ENCODE results near the gene KRTAP2-4. TPM values are rescaled to one million over a fixed set of nuclear protein-coding genes. Genes with fewer than 3 reads are reported as not detected.
A peak's percentile ranks its signal among the peaks of the same experiment; 100 is the strongest.
"Not testable (repeated sequence)": the region's sequence is repeated elsewhere in the genome, so short reads cannot be mapped to it uniquely, and the experiment has no call there.

Gene KRTAP2-4
- total and polyA plus RNA-seq, 4 experiments from 2014 or later, result not detected

GRCh38 chr17:41048441-41048840 lies 17.2 kb downstream of the KRTAP2-4 start:
- no peaks in the 10 kb centered on the region for H3K36me3 ChIP-seq (ENCODE audit: insufficient read depth, low read length)
- H3K27me3 ChIP-seq (ENCODE audit: insufficient read depth, low read length), result peaks cover 5% of the 10 kb centered on the region
- H3K27ac ChIP-seq (ENCODE audit: low read depth, low read length), result no peak overlapping the region
- ChIA-PET CTCF (ENCODE audit: partially characterized antibody) (no interaction called here), POLR2A (ENCODE audit: partially characterized antibody) (no interaction called here)
- peaks cover 0 to 7% (median 4%) of the 10 kb centered on the region in 8 donors for H3K9me3 Mint-ChIP-seq
- no peak overlapping the region for H3K4me3 ChIP-seq (ENCODE audit: low read length in 2 of 2)
- H3K9me3 ChIP-seq (ENCODE audit: control insufficient read depth in 1 of 2, low read length in 2 of 2), result peaks cover 0 to under 1% of the 10 kb centered on the region in 2 donors
- no peaks in the 10 kb centered on the region for H3K36me3 Mint-ChIP-seq
- no peak overlapping the region for H3K4me3 Mint-ChIP-seq
- intact Hi-C loops (cut with micrococcal nuclease), result no loop called here
- H3K27ac Mint-ChIP-seq, result no peak overlapping the region
- DNase-seq, result no peak
- H3K4me1 ChIP-seq (ENCODE audit: insufficient read depth, low read length), result no peaks in the 10 kb centered on the region
- peaks cover 0 to 5% (median 2%) of the 10 kb centered on the region in 4 donors for H3K4me1 Mint-ChIP-seq
- peaks cover 21 to 28% of the 10 kb centered on the region in 2 donors for H3K27me3 Mint-ChIP-seq

GRCh38 chr17:41046735-41047465 lies 18.8 kb downstream of the KRTAP2-4 start, which contains the start of gene KRTAP2-1:
Gene KRTAP2-1, minus strand, starts transcription at chr17:41047316. Its CDS starts 49 bp downstream, at chr17:41047267.
- CTCF ChIA-PET (ENCODE audit: partially characterized antibody); H3K27ac ChIP-seq (ENCODE audit: low read depth, low read length); H3K4me3 Mint-ChIP-seq; DNase-seq; H3K4me3 ChIP-seq (ENCODE audit: low read length in 2 of 2); H3K9me3 ChIP-seq (ENCODE audit: control insufficient read depth in 1 of 2, low read length in 2 of 2); H3K27me3 ChIP-seq (ENCODE audit: insufficient read depth, low read length); H3K36me3 Mint-ChIP-seq; H3K4me1 ChIP-seq (ENCODE audit: insufficient read depth, low read length); H3K27ac Mint-ChIP-seq; POLR2A ChIA-PET (ENCODE audit: partially characterized antibody); intact Hi-C loops (cut with micrococcal nuclease); H3K4me1 Mint-ChIP-seq; H3K36me3 ChIP-seq (ENCODE audit: insufficient read depth, low read length): not testable (repeated sequence)
- peaks cover 0 to 21% (median 9%) of the 10 kb centered on the region in 8 donors for H3K9me3 Mint-ChIP-seq
- peaks cover 21 to 28% of the 10 kb centered on the region in 2 donors for H3K27me3 Mint-ChIP-seq

GRCh38 chr17:41042953-41043352 lies 22.7 kb downstream of the KRTAP2-4 start:
- no peak overlapping the region for H3K27ac Mint-ChIP-seq
- no peak overlapping the region for H3K4me3 Mint-ChIP-seq
- peaks cover 0 to 2% (median 0%) of the 10 kb centered on the region in 4 donors for H3K4me1 Mint-ChIP-seq
- no peak for DNase-seq
- intact Hi-C loops (cut with micrococcal nuclease), result no loop called here
- Histone ChIP-seq H3K27ac (ENCODE audit: low read depth, low read length) (no peak overlapping the region), H3K4me1 (ENCODE audit: insufficient read depth, low read length) (no peaks in the 10 kb centered on the region), H3K9me3 (ENCODE audit: control insufficient read depth in 1 of 2, low read length in 2 of 2) (peaks cover 0 to 3% of the 10 kb centered on the region in 2 donors), H3K4me3 (ENCODE audit: low read length in 2 of 2) (no peak overlapping the region), H3K36me3 (ENCODE audit: insufficient read depth, low read length) (no peaks in the 10 kb centered on the region), H3K27me3 (ENCODE audit: insufficient read depth, low read length) (peaks cover 5% of the 10 kb centered on the region)
- peaks cover 0 to 21% (median 9%) of the 10 kb centered on the region in 8 donors for H3K9me3 Mint-ChIP-seq
- no peaks in the 10 kb centered on the region for H3K36me3 Mint-ChIP-seq
- ChIA-PET POLR2A (ENCODE audit: partially characterized antibody) (interaction anchor here (0.5 kb wide), 1 partner anchor 274 kb away, joined by 3 read pairs; no protein-coding TSS in a partner anchor), CTCF (ENCODE audit: partially characterized antibody) (no interaction called here)
- peaks cover 18 to 23% of the 10 kb centered on the region in 2 donors for H3K27me3 Mint-ChIP-seq

GRCh38 chr17:41040783-41041571 lies 24.7 kb downstream of the KRTAP2-4 start, which contains the start of gene KRTAP1-1:
Gene KRTAP1-1, minus strand, starts transcription at chr17:41041450. Its CDS starts 53 bp downstream, at chr17:41041397.
- H3K4me1 Mint-ChIP-seq; H3K36me3 ChIP-seq (ENCODE audit: insufficient read depth, low read length); H3K27me3 ChIP-seq (ENCODE audit: insufficient read depth, low read length); CTCF ChIA-PET (ENCODE audit: partially characterized antibody); H3K27ac ChIP-seq (ENCODE audit: low read depth, low read length); POLR2A ChIA-PET (ENCODE audit: partially characterized antibody); intact Hi-C loops (cut with micrococcal nuclease); H3K4me3 ChIP-seq (ENCODE audit: low read length in 2 of 2); H3K4me1 ChIP-seq (ENCODE audit: insufficient read depth, low read length); DNase-seq; H3K9me3 ChIP-seq (ENCODE audit: control insufficient read depth in 1 of 2, low read length in 2 of 2); H3K36me3 Mint-ChIP-seq; H3K4me3 Mint-ChIP-seq: not testable (repeated sequence)
- Mint-ChIP-seq H3K9me3 (peaks cover 0 to 21% (median 9%) of the 10 kb centered on the region in 8 donors), H3K27ac (peak within 1 kb of the TSS in 1 of 7 donors; percentile 20), H3K27me3 (peaks cover 13 to 17% of the 10 kb centered on the region in 2 donors)

GRCh38 chr17:41037853-41038350 lies 27.8 kb downstream of the KRTAP2-4 start:
- no peaks in the 10 kb centered on the region for H3K36me3 ChIP-seq (ENCODE audit: insufficient read depth, low read length)
- Mint-ChIP-seq H3K36me3 (no peaks in the 10 kb centered on the region), H3K4me1 (no peaks in the 10 kb centered on the region), H3K4me3 (no peak overlapping the region), H3K27ac (no peak overlapping the region), H3K9me3 (peaks cover 0 to 9% (median 3%) of the 10 kb centered on the region in 8 donors), H3K27me3 (peaks cover 4 to 11% of the 10 kb centered on the region in 2 donors)
- DNase-seq, result no peak
- H3K27me3 ChIP-seq (ENCODE audit: insufficient read depth, low read length), result no peaks in the 10 kb centered on the region
- ChIA-PET POLR2A (ENCODE audit: partially characterized antibody) (no interaction called here), CTCF (ENCODE audit: partially characterized antibody) (no interaction called here)
- no peaks in the 10 kb centered on the region for H3K4me1 ChIP-seq (ENCODE audit: insufficient read depth, low read length)
- no peak overlapping the region for H3K4me3 ChIP-seq (ENCODE audit: low read length in 2 of 2)
- H3K27ac ChIP-seq (ENCODE audit: low read depth, low read length), result no peak overlapping the region
- H3K9me3 ChIP-seq (ENCODE audit: control insufficient read depth in 1 of 2, low read length in 2 of 2), result no peaks in the 10 kb centered on the region
- intact Hi-C loops (cut with micrococcal nuclease), result no loop called here

- Mint-ChIP-seq H3K27me3 (peaks cover 13 to 14% of the 10 kb centered on the region in 2 donors), H3K27ac (peak within 1 kb of the TSS in 1 of 7 donors; percentile 46)
- intact Hi-C loops (cut with micrococcal nuclease); H3K27ac ChIP-seq (ENCODE audit: low read depth, low read length); H3K36me3 ChIP-seq (ENCODE audit: insufficient read depth, low read length); H3K9me3 ChIP-seq (ENCODE audit: control insufficient read depth in 1 of 2, low read length in 2 of 2); H3K9me3 Mint-ChIP-seq; H3K4me1 Mint-ChIP-seq; H3K4me1 ChIP-seq (ENCODE audit: insufficient read depth, low read length); H3K4me3 ChIP-seq (ENCODE audit: low read length in 2 of 2); H3K27me3 ChIP-seq (ENCODE audit: insufficient read depth, low read length); POLR2A ChIA-PET (ENCODE audit: partially characterized antibody); H3K36me3 Mint-ChIP-seq; H3K4me3 Mint-ChIP-seq; CTCF ChIA-PET (ENCODE audit: partially characterized antibody): not testable (repeated sequence)
- DNase-seq, result peak in 1 of 5 donors; percentile 29
Observed at GRCh38 chr17:41034346-41034935, 31.2 kb downstream of the KRTAP2-4 start, which contains the start of gene KRTAP1-3. Gene KRTAP1-3, minus strand, starts transcription at chr17:41034874. Its CDS starts 53 bp downstream, at chr17:41034821.
